Measurements from ENCODE around the gene NR0B2. TPM values are rescaled to one million over a fixed set of nuclear protein-coding genes. Genes with fewer than 3 reads are reported as not detected.

Gene NR0B2
- total and polyA plus RNA-seq, 10 of the 15 experiments (the other 5 are each of a cell fraction or from before 2014, with no cell fraction given), result not detected

DNA sequence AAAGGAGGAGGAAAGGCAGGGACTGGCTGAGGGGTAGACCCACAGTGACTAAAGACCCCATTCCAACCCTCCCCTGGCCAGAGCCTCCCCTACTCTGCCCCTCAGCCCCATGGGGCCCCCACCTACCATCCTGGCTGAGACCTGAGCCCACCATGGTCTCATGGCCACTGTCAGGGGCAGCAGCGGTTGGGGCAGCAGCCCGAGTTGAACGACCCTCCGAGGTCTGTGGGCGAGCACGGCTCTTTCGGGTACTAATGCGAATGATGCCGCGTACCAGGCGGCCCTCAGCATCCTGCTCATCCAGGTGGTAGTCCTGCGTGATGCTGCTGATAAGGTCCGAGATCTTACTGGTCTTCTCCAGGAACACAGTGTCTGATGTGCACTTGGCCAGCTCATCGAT is 37.4 kb upstream of the NR0B2 start (continued):
- TF ChIP-seq, protein P1, sequence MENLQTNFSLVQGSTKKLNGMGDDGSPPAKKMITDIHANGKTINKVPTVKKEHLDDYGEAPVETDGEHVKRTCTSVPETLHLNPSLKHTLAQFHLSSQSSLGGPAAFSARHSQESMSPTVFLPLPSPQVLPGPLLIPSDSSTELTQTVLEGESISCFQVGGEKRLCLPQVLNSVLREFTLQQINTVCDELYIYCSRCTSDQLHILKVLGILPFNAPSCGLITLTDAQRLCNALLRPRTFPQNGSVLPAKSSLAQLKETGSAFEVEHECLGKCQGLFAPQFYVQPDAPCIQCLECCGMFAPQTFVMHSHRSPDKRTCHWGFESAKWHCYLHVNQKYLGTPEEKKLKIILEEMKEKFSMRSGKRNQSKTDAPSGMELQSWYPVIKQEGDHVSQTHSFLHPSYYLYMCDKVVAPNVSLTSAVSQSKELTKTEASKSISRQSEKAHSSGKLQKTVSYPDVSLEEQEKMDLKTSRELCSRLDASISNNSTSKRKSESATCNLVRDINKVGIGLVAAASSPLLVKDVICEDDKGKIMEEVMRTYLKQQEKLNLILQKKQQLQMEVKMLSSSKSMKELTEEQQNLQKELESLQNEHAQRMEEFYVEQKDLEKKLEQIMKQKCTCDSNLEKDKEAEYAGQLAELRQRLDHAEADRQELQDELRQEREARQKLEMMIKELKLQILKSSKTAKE (IDR thresholded peaks at IDR 0.05; ENCODE audit: low read depth, poor library complexity, severe bottlenecking), result no peak
- TF ChIP-seq SPI1 (IDR thresholded peaks at IDR 0.05; ENCODE audit: borderline replicate concordance, insufficient read depth, low read depth, low read length) (no peak), ZNF24 (IDR thresholded peaks at IDR 0.05) (no peak), YY1 (IDR thresholded peaks at IDR 0.05; ENCODE audit: low read depth, low read length) (no peak), CREM (IDR thresholded peaks at IDR 0.05; ENCODE audit: low read depth) (no peak), SP1 (IDR thresholded peaks at IDR 0.05; ENCODE audit: low read depth, low read length) (no peak), SIX5 (IDR thresholded peaks at IDR 0.05; ENCODE audit: low read depth, low read length, severe bottlenecking) (no peak), NFIC (IDR thresholded peaks at IDR 0.05; ENCODE audit: low read depth, low read length) (no peak)
- TF ChIP-seq, protein P2, sequence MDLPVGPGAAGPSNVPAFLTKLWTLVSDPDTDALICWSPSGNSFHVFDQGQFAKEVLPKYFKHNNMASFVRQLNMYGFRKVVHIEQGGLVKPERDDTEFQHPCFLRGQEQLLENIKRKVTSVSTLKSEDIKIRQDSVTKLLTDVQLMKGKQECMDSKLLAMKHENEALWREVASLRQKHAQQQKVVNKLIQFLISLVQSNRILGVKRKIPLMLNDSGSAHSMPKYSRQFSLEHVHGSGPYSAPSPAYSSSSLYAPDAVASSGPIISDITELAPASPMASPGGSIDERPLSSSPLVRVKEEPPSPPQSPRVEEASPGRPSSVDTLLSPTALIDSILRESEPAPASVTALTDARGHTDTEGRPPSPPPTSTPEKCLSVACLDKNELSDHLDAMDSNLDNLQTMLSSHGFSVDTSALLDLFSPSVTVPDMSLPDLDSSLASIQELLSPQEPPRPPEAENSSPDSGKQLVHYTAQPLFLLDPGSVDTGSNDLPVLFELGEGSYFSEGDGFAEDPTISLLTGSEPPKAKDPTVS (IDR thresholded peaks at IDR 0.05; ENCODE audit: low read depth, low read length), result no peak

DNA sequence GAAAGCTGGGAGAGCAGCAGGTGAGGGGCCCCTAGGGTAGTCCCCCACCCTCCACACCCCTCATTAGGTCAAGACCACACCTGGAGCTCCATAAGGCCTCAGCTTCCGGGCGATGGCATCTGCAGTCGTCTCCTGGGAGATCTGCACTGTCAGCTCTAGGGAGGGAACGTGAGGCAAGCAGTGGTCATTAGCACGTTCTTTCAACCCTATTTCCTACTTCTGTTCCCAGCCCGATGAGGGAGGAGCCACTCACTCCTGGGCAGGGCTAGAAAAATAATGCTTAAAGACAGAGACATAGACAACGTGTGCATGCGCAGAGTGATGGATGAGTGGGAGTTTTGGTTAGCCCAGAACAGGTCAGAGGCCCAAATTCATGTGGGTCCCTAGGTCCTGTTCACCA is 36.8 kb upstream of the NR0B2 start:
- no peaks in the 10 kb centered on the region for H3K4me1 ChIP-seq (ENCODE audit: control insufficient read depth, insufficient read depth, low read length)
- no peak for ATAC-seq
- H3K79me2 ChIP-seq (ENCODE audit: control insufficient read depth, insufficient read depth, low read length), result no peaks in the 10 kb centered on the region
- no TSS peak for BruUV-seq (replicated peaks)
- no peak overlapping the region for H3K4me2 ChIP-seq (ENCODE audit: control insufficient read depth, insufficient read depth)
- ChIA-PET CTCF (no interaction called here), POLR2A (no interaction called here), RAD21 (ENCODE audit: unreplicated experiment) (no interaction called here), SMC1A (ENCODE audit: uncharacterized antibody, unreplicated experiment) (no interaction called here)
- no peak for FAIRE-seq
- intact Hi-C loops (cut with micrococcal nuclease; ENCODE audit: unreplicated experiment) (no loop called here), in situ Hi-C loops (cut with MboI) (no loop called here)
- no peak for DNase-seq (ENCODE audit: low read depth, low spot score)
- no peak overlapping the region for H3K9ac ChIP-seq (ENCODE audit: control insufficient read depth, insufficient read depth, low read length)
- no peak for TF ChIP-seq STAT1 (conservative IDR thresholded peaks at IDR 0.05)
- TF ChIP-seq CHD2 (IDR thresholded peaks at IDR 0.05; ENCODE audit: borderline replicate concordance, low read depth, low read length), result no peak
- no peak for TF ChIP-seq BRCA1 (IDR thresholded peaks at IDR 0.05; ENCODE audit: low read depth, low read length)
- no peak for TF ChIP-seq EGR1 (IDR thresholded peaks at IDR 0.05; ENCODE audit: borderline replicate concordance in 1 of 2, low read depth in 2 of 2, low read length in 2 of 2)
- no peak for TF ChIP-seq ZNF622 (IDR thresholded peaks at IDR 0.05)
- no peak for TF ChIP-seq BACH1 (IDR thresholded peaks at IDR 0.05; ENCODE audit: borderline replicate concordance)
- TF ChIP-seq, protein P3, sequence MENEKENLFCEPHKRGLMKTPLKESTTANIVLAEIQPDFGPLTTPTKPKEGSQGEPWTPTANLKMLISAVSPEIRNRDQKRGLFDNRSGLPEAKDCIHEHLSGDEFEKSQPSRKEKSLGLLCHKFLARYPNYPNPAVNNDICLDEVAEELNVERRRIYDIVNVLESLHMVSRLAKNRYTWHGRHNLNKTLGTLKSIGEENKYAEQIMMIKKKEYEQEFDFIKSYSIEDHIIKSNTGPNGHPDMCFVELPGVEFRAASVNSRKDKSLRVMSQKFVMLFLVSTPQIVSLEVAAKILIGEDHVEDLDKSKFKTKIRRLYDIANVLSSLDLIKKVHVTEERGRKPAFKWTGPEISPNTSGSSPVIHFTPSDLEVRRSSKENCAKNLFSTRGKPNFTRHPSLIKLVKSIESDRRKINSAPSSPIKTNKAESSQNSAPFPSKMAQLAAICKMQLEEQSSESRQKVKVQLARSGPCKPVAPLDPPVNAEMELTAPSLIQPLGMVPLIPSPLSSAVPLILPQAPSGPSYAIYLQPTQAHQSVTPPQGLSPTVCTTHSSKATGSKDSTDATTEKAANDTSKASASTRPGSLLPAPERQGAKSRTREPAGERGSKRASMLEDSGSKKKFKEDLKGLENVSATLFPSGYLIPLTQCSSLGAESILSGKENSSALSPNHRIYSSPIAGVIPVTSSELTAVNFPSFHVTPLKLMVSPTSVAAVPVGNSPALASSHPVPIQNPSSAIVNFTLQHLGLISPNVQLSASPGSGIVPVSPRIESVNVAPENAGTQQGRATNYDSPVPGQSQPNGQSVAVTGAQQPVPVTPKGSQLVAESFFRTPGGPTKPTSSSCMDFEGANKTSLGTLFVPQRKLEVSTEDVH (IDR thresholded peaks at IDR 0.05; ENCODE audit: low read depth, partially characterized antibody), result no peak
- H3K9me3 ChIP-seq (replicated peaks; ENCODE audit: control insufficient read depth, insufficient read depth, low read length), result no peaks in the 10 kb centered on the region
- H3K36me3 ChIP-seq (ENCODE audit: control insufficient read depth in 2 of 2, insufficient read depth in 2 of 2, low read length in 1 of 2), result peaks cover 4 to 9% of the 10 kb centered on the region in 2 experiments; a peak in 3 of 4 replicates
- no peak overlapping the region for H3K4me3 ChIP-seq
- no peaks in the 10 kb centered on the region; the same call in 1 of the 2 replicates for H4K20me1 ChIP-seq (ENCODE audit: control insufficient read depth, insufficient read depth)
- WGBS (ENCODE audit: insufficient coverage, insufficient replicate concordance, low lambda C conversion rate, missing lambda C conversion rate), result 54% methylated on average over 8 of the region's 8 CpGs
- no peaks in the 10 kb centered on the region for H3K27me3 ChIP-seq (replicated peaks in 1 of 2; ENCODE audit: control insufficient read depth in 2 of 2, insufficient read depth in 2 of 2, low read length in 1 of 2)
- no peak overlapping the region for H3K27ac ChIP-seq (ENCODE audit: control insufficient read depth, insufficient read depth)
- no peak overlapping the region for H2AFZ ChIP-seq (ENCODE audit: control insufficient read depth, low read depth, low read length)
